Measurements from ENCODE around the gene IDH1. TPM values are rescaled to one million over a fixed set of nuclear protein-coding genes. Genes with fewer than 3 reads are reported as not detected.
"Not testable (repeated sequence)": the region's sequence is repeated elsewhere in the genome, so short reads cannot be mapped to it uniquely, and the experiment has no call there.

Gene IDH1
- total and polyA plus RNA-seq, 2 experiments from 2014 or later = 85.4 to 164 TPM

DNA sequence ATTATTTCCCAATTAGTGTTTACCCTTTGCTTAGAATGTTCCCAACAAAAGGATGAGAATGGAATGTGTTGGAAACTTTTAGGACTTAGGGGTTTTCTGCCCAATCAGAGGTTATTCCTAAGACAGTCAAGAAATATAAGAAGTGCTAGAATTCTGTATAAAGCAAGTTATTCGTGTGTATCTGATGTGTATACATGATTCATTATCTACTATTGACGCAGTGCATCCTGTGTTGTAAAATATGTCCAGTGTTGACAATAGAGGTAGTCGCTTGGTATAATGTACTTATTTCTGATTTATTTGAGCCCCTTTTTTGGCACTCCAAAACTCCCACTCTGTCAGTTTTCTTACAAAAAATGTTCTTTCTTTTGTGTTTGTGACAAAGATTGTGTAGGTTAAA is 12.1 kb upstream of the IDH1 start:
- Histone ChIP-seq H3K27ac (peak overlapping the region; percentile 92), H3K27me3 (no peaks in the 10 kb centered on the region), H3K4me3 (peak overlapping the region; percentile 71), H3K4me1 (ENCODE audit: low read depth) (peaks cover 8% of the 10 kb centered on the region), H3K9me3 (ENCODE audit: low read depth) (no peaks in the 10 kb centered on the region), H3K36me3 (peaks cover 6% of the 10 kb centered on the region)
- TF ChIP-seq, protein P1, sequence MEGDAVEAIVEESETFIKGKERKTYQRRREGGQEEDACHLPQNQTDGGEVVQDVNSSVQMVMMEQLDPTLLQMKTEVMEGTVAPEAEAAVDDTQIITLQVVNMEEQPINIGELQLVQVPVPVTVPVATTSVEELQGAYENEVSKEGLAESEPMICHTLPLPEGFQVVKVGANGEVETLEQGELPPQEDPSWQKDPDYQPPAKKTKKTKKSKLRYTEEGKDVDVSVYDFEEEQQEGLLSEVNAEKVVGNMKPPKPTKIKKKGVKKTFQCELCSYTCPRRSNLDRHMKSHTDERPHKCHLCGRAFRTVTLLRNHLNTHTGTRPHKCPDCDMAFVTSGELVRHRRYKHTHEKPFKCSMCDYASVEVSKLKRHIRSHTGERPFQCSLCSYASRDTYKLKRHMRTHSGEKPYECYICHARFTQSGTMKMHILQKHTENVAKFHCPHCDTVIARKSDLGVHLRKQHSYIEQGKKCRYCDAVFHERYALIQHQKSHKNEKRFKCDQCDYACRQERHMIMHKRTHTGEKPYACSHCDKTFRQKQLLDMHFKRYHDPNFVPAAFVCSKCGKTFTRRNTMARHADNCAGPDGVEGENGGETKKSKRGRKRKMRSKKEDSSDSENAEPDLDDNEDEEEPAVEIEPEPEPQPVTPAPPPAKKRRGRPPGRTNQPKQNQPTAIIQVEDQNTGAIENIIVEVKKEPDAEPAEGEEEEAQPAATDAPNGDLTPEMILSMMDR (IDR thresholded peaks at IDR 0.05; ENCODE audit: low read depth, low read length) = no peak
- DNase-seq (ENCODE audit: low read depth in 1 of 2, low spot score in 1 of 2) = peak in 1 of 2 donors; percentile 25

- peak overlapping the region; percentile 92 for H3K27ac ChIP-seq
- peaks cover 8% of the 10 kb centered on the region for H3K4me1 ChIP-seq (ENCODE audit: low read depth)
- TF ChIP-seq, protein P1 (IDR thresholded peaks at IDR 0.05; ENCODE audit: low read depth, low read length) = no peak
- DNase-seq (ENCODE audit: low read depth in 1 of 2, low spot score in 1 of 2) = peak in 1 of 2 donors; percentile 31
- H3K4me3 ChIP-seq = peak overlapping the region; percentile 71
- H3K27me3 ChIP-seq = no peaks in the 10 kb centered on the region
- H3K36me3 ChIP-seq = peaks cover 3% of the 10 kb centered on the region
- H3K9me3 ChIP-seq (ENCODE audit: low read depth) = no peaks in the 10 kb centered on the region
These were observed 11.7 kb upstream of the IDH1 start for GRCh38 chr2:208266553-208266893.

DNA sequence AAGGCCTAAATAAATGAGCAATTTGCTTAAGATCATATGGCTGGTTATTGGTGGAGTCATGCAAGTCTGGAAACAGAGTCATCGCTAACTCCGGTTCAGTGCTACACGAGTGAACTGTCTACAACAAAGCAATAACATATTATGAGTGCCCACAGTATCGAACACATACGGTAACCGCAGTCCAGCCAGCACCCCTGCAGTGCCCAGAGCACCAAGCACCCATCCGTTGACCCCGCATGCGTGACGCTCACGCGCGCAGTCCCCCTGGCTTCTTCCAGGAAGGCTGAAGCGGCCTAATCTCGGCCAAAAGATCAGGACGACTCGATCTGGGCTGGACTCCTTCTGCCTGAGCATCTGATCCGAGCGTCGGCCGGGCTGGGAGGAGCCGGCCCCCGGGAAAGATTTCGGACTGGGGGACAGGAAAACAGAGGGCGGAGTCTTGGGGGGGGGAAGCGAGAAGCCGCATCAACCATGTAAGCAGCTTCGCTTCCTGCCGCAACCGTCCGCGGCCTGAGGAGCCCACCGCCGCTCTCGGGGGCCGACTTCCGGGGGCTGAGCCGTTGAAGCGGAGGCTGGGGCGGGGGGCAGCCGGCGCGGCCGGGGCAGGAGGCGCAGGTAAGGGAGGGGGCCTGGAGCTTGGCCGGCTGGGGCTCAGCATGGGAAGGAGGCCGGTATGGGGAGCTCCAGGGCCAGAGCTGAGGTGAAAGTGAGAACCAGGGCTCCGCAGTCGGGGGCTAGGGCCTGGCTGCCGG is 11.1 kb upstream of the IDH1 start, which contains the start of gene PIKFYVE:
Gene PIKFYVE (plus strand): TSS at position 455 of the 752 bp plus-strand sequence. CDS start 5,265 bp downstream, outside the sequence.
- Histone ChIP-seq H3K36me3 (no peaks in the 10 kb centered on the region), H3K9me3 (ENCODE audit: low read depth) (no peaks in the 10 kb centered on the region)
- peak; percentile 99 for DNase-seq (ENCODE audit: low read depth in 1 of 2, low spot score in 1 of 2)

GRCh38 chr2:208265371-208265800 is 10.5 kb upstream of the IDH1 start:
- Histone ChIP-seq H3K36me3 (no peaks in the 10 kb centered on the region), H3K4me1 (ENCODE audit: low read depth) (peaks cover 8% of the 10 kb centered on the region), H3K4me3 (peak overlapping the region; percentile 71), H3K9me3 (ENCODE audit: low read depth) (no peaks in the 10 kb centered on the region), H3K27me3 (no peaks in the 10 kb centered on the region), H3K27ac (peak overlapping the region; percentile 79)
- TF ChIP-seq, protein P1 (IDR thresholded peaks at IDR 0.05; ENCODE audit: low read depth, low read length) = no peak
- peak; percentile 28 to 73 for DNase-seq (ENCODE audit: low read depth in 1 of 2, low spot score in 1 of 2)

More for the DNA sequence above, 11.1 kb upstream of the IDH1 start, which contains the start of gene PIKFYVE:
- TF ChIP-seq, protein P1 (IDR thresholded peaks at IDR 0.05; ENCODE audit: low read depth, low read length) = no peak
- Histone ChIP-seq H3K27ac (peak within 1 kb of the TSS; percentile 92), H3K4me1 (ENCODE audit: low read depth) (peaks cover 8% of the 10 kb centered on the region), H3K27me3 (no peaks in the 10 kb centered on the region), H3K4me3 (peak within 1 kb of the TSS; percentile 71)

DNA sequence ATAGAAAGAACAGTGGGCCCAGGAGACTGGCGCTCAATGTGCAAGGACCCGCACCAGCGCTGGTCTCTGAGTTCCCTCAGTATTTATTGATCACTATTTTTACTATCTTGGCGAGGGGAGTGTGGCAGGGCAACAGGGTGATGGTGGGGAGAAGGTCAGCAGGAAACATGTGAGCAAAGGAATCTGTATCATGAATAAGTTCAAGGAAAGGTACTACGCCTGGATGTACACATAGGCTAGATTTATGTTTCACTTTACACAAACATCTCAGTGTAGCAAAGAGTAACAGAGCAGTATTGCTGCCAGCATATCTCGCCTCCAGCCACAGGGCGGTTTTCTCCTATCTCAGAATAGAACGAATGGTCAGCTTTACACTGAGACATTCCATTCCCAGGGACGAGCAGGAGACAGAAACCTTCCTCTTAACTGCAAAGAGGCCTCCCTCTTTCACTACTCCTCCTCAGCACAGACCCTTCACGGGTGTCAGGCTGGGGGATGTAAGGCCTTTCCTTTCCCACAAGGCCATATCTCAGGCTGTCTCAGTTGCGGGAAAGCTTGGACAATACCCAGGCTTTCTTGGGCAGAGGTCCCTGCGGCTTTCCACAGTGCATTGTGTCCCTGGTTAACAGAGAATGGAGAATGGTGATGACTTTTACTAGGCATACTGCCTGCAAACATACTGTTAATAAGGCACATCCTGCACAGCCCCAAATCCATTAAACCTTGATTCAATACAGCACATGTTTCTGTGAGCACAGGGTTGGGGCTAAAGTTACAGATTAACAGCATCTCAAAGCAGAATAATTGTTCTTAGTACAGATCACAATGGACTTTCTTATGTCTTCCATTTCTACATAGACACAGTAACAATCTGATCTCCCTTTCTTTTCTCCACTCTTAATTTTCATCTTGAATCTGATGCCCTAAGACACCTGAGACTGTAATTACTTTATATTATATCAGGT is 2.3 kb upstream of the IDH1 start:
- H3K4me3 ChIP-seq; H3K27me3 ChIP-seq; H3K36me3 ChIP-seq; H3K9me3 ChIP-seq (ENCODE audit: low read depth): not testable (repeated sequence)
- H3K4me1 ChIP-seq (ENCODE audit: low read depth) = peaks cover 29% of the 10 kb centered on the region
- peak overlapping the region; percentile 96 for H3K27ac ChIP-seq
- peak; percentile 42 to 92 for DNase-seq (ENCODE audit: low read depth in 1 of 2, low spot score in 1 of 2)
